Activated effector memory CD4-positive, alpha-beta T cell treated with Interleukin-2 at 50 U/mL for 16 hours (primary cell): ENCODE results near the gene ZNF311.

ENCODE experiments used
- DNase-seq: peaks from one replicate; pipeline ENCODE4 v3.0.0-alpha.2; 2020

Gene ZNF311

DNA sequence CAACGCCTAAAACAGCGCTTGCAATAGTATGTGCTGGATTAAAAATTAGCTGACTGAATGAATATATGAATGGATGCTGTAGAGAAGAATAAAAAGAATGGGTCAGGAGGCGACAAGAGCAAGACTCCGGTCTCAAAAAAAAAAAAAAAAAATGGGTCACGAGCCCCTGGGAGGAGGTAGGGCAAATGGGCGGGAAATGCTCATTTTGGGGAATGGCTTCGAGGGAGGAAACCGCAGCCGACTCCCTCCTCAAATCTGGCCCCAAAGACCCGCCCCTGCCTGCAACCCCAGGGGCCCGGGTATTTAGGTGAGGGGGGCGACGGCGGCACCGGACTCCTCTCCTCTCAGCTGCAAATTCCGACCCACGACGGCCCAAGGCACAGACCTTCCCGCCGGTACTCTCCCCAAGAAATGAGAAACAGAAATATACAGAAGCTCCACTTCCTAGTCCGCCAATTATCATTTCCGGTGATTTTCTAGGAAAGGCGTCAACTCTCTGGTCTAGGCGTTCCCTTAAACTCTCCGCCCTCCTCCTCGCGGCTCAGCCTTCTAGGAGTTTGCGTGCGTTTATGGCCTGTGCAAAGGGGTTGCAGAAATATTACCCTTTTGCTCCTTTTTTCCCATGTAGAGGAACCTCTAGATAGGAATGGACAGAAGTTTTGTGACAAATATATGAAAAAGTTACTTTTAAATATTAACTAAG is at the start of gene ZNF311:
Gene ZNF311 (minus strand): TSS at position 133 of the 703 bp plus-strand sequence. CDS start 1,361 bp downstream, outside the sequence.
- peak; percentile 29 for DNase-seq

DNA sequence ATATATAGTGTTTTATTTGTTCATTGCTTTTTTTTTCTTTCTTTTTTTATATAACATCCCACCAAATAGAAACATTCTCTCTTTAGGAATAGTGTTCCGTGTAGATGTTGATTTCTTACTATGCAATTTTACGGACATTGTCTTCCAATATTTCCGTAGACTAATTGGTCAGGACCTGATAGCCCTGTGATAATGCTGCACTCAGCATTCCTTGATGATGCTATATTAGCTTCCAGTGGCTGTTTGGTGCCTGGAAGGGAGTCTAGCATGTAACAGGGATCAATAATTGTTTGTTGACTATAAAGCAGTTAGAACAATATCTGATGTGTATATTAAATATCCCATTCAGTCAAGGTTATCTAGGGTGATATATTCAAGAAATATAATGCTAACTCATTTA is 46.6 kb upstream of the ZNF311 start:
- DNase-seq, result no peak

DNA sequence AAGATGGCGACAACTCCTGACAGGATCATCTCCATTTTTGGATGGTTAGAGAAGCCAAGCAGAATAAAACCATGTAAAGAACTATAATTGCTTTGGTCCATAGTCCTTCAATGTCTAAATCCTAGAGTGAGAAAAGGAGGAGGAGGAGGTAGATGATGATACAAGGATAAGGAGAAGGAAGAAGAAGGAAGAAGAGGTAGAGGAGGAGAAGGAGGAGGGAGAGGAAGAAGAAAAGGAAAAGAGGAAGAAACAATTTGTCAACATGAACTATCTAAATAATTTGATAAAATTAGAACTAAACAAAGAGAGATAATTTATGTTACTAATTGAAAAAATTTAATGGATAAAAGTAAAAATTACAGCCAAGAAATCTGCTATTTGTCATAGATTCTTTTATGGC is 40.0 kb upstream of the ZNF311 start, which contains the start of gene OR2W1:
Gene OR2W1 (minus strand): TSS at position 101 of the 400 bp plus-strand sequence. CDS start 0 bp downstream, at position 101.
- DNase-seq, result no peak

DNA sequence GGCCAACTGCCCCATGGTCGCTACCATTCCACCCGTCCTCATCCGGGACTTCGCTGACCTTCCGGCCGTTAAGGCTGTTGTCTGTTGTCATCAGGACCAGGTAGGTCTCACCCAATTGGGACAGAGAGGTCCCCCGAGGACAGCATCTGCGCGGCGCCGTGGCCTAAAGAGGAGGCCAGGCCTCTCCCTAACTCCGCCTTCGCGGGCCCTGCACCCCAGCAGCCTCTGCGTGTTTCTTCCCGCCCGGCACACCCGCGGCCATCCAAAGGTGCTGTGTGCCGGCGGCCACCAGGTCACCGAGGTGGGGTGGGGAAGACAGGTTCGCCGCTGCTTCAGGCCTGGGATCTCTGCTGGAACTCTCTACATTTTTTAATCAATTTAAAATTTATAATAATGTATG is 30.8 kb upstream of the ZNF311 start:
- DNase-seq, result no peak

DNA sequence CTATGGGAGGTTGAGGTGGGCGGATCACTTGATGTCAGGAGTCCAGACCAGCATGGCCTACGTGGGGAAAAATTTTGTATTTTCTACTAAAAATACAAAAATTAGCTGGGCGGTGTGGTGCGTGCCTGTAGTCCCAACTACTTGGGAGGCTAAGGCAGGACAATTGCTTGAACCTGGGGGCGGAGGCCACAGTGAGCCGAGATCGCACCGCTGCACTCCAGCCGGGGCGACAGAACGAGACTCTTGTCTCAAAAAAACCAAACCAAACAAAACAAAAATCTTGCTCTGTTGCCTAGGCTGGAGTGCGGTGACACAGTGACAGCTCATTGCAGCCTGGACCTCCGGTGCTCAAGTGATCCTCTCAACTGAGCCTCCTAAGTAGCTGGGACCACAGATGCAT is 23.7 kb upstream of the ZNF311 start:
- DNase-seq, result no peak

- DNase-seq, result no peak
Observed at GRCh38 chr6:29025927-29026585, 20.9 kb upstream of the ZNF311 start.

- DNase-seq, result no peak
Observed at GRCh38 chr6:29021434-29021833, 16.3 kb upstream of the ZNF311 start.

GRCh38 chr6:29019629-29020028 is 14.5 kb upstream of the ZNF311 start:
- no peak for DNase-seq

GRCh38 chr6:29017428-29017802 is 12.3 kb upstream of the ZNF311 start:
- no peak for DNase-seq

- DNase-seq, result peak; percentile 71
Observed at GRCh38 chr6:29016559-29017427, 11.7 kb upstream of the ZNF311 start.

GRCh38 chr6:29014729-29015608 is 9.9 kb upstream of the ZNF311 start:
- DNase-seq, result no peak

- DNase-seq, result no peak
Observed at GRCh38 chr6:29011276-29011734, 6.2 kb upstream of the ZNF311 start.

- no peak for DNase-seq
Observed at GRCh38 chr6:29009358-29009757, 4.2 kb upstream of the ZNF311 start.

DNA sequence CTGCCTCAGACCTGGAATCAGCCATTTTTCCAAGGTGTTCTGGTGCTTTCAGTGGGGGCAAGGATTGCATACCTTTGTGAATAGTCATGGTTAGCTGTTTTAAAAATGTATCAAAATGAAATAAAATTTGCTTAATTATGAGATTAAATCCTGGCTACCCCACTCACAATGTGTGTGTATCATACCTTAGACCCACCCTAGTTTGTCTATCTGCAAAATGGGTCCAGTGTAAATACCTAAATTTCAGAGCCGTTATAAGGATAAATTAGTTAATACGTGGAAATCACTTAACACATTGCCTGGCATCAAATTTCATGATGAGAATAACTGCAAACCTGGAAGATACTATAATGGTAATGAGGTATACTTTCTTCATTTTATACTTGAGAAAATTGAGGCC is 3.0 kb upstream of the ZNF311 start:
- DNase-seq, result no peak

- DNase-seq, result no peak
Observed at GRCh38 chr6:28996844-28997510, 8.1 kb downstream of the ZNF311 start.

GRCh38 chr6:28995093-28995650 is 9.9 kb downstream of the ZNF311 start:
- DNase-seq, result no peak

GRCh38 chr6:28988536-28989311 is 16.4 kb downstream of the ZNF311 start:
- DNase-seq, result peak; percentile 39

DNA sequence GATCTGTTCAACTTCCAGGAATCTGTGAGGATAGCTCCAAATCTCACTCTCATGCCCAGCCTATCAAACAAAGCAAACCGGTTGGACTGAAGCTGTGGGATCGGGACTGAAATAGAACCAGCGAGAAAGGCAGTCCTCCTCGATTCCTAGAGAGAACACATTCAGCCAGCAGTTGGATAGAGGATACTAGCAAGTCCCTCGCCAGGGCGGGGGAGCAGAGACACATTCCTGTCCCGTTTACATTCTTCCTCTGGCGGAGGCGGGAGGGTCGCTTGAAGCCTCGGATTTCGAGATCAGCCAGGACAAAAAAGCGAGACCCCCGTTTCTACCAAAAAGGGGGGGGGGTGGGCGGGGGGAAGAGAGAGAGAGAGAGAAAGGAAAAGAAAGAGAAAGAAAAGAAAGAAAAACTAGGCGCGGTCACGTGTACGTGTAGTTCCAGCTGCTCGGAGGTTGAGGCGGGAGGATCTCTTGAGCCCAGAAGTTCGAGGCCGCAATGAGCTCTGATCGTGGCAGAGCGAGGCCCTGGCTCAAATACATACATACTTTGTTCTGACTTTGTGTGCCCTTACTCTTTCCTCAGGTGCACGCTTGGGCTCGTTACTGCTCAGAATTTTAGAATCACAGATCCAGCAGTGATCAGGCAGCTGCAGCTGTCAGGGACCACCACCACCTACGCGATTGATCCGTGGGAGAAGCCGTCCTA is 19.5 kb downstream of the ZNF311 start:
- no peak for DNase-seq

DNA sequence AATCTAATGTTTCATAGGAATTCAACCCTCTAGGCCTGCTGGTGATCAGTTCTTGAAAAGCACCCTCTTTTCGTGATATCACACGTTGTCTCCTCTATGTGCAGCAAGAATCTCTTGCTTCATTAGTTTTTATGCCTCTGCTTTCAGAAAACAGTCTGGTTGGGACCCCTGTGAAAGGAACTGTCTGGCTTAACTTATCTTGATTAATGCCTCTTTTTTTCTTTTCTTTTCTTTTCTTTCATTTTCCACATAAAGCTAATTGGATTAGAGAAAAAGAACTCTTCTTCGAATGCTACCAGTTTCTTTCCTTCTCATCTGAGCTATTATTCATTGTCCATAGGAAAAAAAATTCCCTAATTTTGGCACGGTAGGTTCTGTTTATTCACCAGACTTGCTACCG is 21.3 kb downstream of the ZNF311 start:
- DNase-seq, result no peak
